Activated effector memory CD4-positive, alpha-beta T cell treated with Interleukin-2 at 50 U/mL for 16 hours (primary cell): ENCODE data around the gene RBM14.
"Not testable (repeated sequence)": the region's sequence is repeated elsewhere in the genome, so short reads cannot be mapped to it uniquely, and the experiment has no call there.

ENCODE experiments used
- DNase-seq: peaks from one replicate; pipeline ENCODE4 v3.0.0-alpha.2; 2020

The RBM14 gene

GRCh38 chr11:66616379-66617154 is at the start of gene RBM14:
Gene RBM14 (plus strand): TSS chr11:66616630. CDS start chr11:66616721, 91 bp downstream.
- DNase-seq: peak; percentile 98

GRCh38 chr11:66567787-66568123 is 48.7 kb upstream of the RBM14 start:
- no peak for DNase-seq

GRCh38 chr11:66568124-66568916 is 48.1 kb upstream of the RBM14 start, which contains the start of gene CTSF:
Gene CTSF (minus strand): TSS chr11:66568606. CDS start chr11:66568486, 120 bp downstream.
- peak; percentile 50 for DNase-seq

- no peak for DNase-seq
Measured at GRCh38 chr11:66569076-66569475, 47.4 kb upstream of the RBM14 start.

GRCh38 chr11:66570079-66570849 is 46.2 kb upstream of the RBM14 start:
- no peak for DNase-seq

GRCh38 chr11:66570850-66571180 is 45.6 kb upstream of the RBM14 start:
- no peak for DNase-seq

GRCh38 chr11:66579017-66579606 is 37.3 kb upstream of the RBM14 start:
- peak; percentile 58 for DNase-seq

GRCh38 chr11:66580803-66581202 is 35.6 kb upstream of the RBM14 start:
- no peak for DNase-seq

- DNase-seq: no peak
Measured at GRCh38 chr11:66581261-66581660, 35.2 kb upstream of the RBM14 start.

- not testable (repeated sequence) for DNase-seq
Measured at GRCh38 chr11:66582565-66583147, 33.8 kb upstream of the RBM14 start.

GRCh38 chr11:66585447-66585846 is 31.0 kb upstream of the RBM14 start:
- DNase-seq: not testable (repeated sequence)

GRCh38 chr11:66586136-66586535 is 30.3 kb upstream of the RBM14 start:
- DNase-seq: no peak

- DNase-seq: not testable (repeated sequence)
Measured at GRCh38 chr11:66589315-66589714, 27.1 kb upstream of the RBM14 start.

- DNase-seq: no peak
Measured at GRCh38 chr11:66589996-66590675, 26.3 kb upstream of the RBM14 start.

GRCh38 chr11:66591175-66591574 is 25.3 kb upstream of the RBM14 start:
- no peak for DNase-seq

GRCh38 chr11:66592457-66593302 is 23.8 kb upstream of the RBM14 start, which contains the start of the genes CCDC87 and CCS:
Gene CCDC87 (minus strand): TSS chr11:66593063. CDS start chr11:66593015, 48 bp downstream.
Gene CCS (plus strand): TSS chr11:66593185. CDS start chr11:66593262, 77 bp downstream.
- peak; percentile 97 for DNase-seq

- DNase-seq: no peak
Measured at GRCh38 chr11:66593303-66593635, 23.2 kb upstream of the RBM14 start.

GRCh38 chr11:66593650-66594049 is 22.8 kb upstream of the RBM14 start:
- no peak for DNase-seq

- DNase-seq: no peak
Measured at GRCh38 chr11:66595245-66595904, 21.1 kb upstream of the RBM14 start.

- no peak for DNase-seq
Measured at GRCh38 chr11:66598993-66599392, 17.4 kb upstream of the RBM14 start.
